ENCODE measurements around the gene MRFAP1.

DNA sequence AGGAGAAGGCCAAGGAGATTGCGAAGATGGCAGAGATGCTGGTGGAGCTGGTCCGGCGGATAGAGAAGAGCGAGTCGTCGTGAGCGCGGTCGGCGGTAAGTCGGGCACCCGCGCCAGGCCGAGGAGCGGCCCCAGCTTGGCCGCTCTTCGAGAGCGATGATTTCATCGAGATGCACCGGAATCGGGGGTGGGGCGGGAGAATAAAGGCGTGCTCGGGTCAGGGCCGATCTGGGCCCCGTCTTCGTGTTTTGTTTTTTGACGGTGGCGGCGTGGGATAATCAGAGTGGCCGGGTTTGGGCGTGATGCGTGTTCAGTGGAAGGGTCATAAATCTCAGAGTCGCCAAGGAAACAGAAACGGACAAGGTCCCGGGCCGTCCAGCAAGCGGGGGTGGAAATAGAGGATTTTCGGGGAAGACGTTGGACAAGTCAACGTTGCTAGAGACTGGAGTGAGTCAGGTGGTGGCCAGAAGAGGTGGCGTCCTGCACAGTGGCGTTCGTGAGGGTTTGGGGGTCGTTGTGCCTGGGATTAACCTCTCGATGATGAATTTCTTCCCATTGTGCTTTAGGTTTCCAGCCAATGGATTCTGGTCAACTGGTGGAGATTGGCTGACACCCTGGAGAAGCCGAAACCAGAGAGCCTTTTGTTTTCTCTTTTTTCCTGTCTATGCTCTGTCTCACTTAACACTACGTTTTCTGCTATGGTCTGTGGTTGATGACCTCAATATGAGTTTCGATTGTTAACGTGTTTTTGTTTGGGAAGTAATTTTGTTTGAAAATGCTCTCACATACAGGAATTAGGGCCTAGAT, 882 bp downstream of the MRFAP1 start:
- TF ChIP-seq POLR2A (IDR thresholded peaks at IDR 0.05): no peak
- TF ChIP-seq, protein P1, sequence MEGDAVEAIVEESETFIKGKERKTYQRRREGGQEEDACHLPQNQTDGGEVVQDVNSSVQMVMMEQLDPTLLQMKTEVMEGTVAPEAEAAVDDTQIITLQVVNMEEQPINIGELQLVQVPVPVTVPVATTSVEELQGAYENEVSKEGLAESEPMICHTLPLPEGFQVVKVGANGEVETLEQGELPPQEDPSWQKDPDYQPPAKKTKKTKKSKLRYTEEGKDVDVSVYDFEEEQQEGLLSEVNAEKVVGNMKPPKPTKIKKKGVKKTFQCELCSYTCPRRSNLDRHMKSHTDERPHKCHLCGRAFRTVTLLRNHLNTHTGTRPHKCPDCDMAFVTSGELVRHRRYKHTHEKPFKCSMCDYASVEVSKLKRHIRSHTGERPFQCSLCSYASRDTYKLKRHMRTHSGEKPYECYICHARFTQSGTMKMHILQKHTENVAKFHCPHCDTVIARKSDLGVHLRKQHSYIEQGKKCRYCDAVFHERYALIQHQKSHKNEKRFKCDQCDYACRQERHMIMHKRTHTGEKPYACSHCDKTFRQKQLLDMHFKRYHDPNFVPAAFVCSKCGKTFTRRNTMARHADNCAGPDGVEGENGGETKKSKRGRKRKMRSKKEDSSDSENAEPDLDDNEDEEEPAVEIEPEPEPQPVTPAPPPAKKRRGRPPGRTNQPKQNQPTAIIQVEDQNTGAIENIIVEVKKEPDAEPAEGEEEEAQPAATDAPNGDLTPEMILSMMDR (IDR thresholded peaks at IDR 0.05 in 8 of 11, conservative IDR thresholded peaks at IDR 0.05 in 3 of 11): no peak
